Superior temporal gyrus (tissue), 1 donor: ENCODE data around the gene NEK7.
"Not testable (repeated sequence)": the region's sequence is repeated elsewhere in the genome, so short reads cannot be mapped to it uniquely, and the experiment has no call there.

Experiments used
- DNase-seq: peaks from one replicate; pipeline ENCODE4 v3.0.0-alpha.2; 2016; ENCODE audit errors: extremely low spot score

NEK7 gene

GRCh38 chr1:198205016-198205684 lies 48.4 kb downstream of the NEK7 start:
- no peak for DNase-seq

- DNase-seq = no peak
Observed at GRCh38 chr1:198206292-198206691, 49.5 kb downstream of the NEK7 start.

- no peak for DNase-seq
Observed at GRCh38 chr1:198211696-198212095, 54.9 kb downstream of the NEK7 start.

GRCh38 chr1:198212126-198212525 lies 55.3 kb downstream of the NEK7 start:
- no peak for DNase-seq

GRCh38 chr1:198212675-198213074 lies 55.9 kb downstream of the NEK7 start:
- no peak for DNase-seq

- DNase-seq = no peak
Observed at GRCh38 chr1:198214924-198215323, 58.1 kb downstream of the NEK7 start.

- DNase-seq = no peak
Observed at GRCh38 chr1:198220428-198220827, 63.6 kb downstream of the NEK7 start.

GRCh38 chr1:198227010-198227409 lies 70.2 kb downstream of the NEK7 start:
- not testable (repeated sequence) for DNase-seq

- DNase-seq = not testable (repeated sequence)
Observed at GRCh38 chr1:198227454-198227853, 70.7 kb downstream of the NEK7 start.

- no peak for DNase-seq
Observed at GRCh38 chr1:198228925-198229324, 72.1 kb downstream of the NEK7 start.

- DNase-seq = no peak
Observed at GRCh38 chr1:198231779-198232178, 75.0 kb downstream of the NEK7 start.

GRCh38 chr1:198232378-198232777 lies 75.6 kb downstream of the NEK7 start:
- DNase-seq = no peak

GRCh38 chr1:198232940-198233675 lies 76.3 kb downstream of the NEK7 start:
- DNase-seq = no peak

GRCh38 chr1:198234520-198235251 lies 77.9 kb downstream of the NEK7 start:
- no peak for DNase-seq

GRCh38 chr1:198238121-198238520 lies 81.3 kb downstream of the NEK7 start:
- DNase-seq = no peak

- no peak for DNase-seq
Observed at GRCh38 chr1:198241553-198241952, 84.8 kb downstream of the NEK7 start.

- no peak for DNase-seq
Observed at GRCh38 chr1:198244772-198245171, 88.0 kb downstream of the NEK7 start.

- no peak for DNase-seq
Observed at GRCh38 chr1:198245379-198245778, 88.6 kb downstream of the NEK7 start.

- no peak for DNase-seq
Observed at GRCh38 chr1:198246337-198246736, 89.5 kb downstream of the NEK7 start.

- no peak for DNase-seq
Observed at GRCh38 chr1:198253259-198253658, 96.5 kb downstream of the NEK7 start.

- no peak for DNase-seq
Observed at GRCh38 chr1:198253668-198254067, 96.9 kb downstream of the NEK7 start.

- no peak for DNase-seq
Observed at GRCh38 chr1:198254521-198254920, 97.7 kb downstream of the NEK7 start.

- no peak for DNase-seq
Observed at GRCh38 chr1:198254948-198255347, 98.2 kb downstream of the NEK7 start.
